K562 (cell line): ENCODE data around the gene RSRP1. TPM values are rescaled to one million over a fixed set of nuclear protein-coding genes. Genes with fewer than 3 reads are reported as not detected.

Experiments used
- CBX5 ChIP-seq: IDR thresholded peaks from 2 replicates; pipeline ENCODE4 v1.6.1; 2014; ENCODE audit warnings: low read depth, borderline replicate concordance
- CREB1 ChIP-seq, 2 experiments: sonication (generic) in 1 of 2; formaldehyde crosslinking in 1 of 2; IDR thresholded peaks; 2 replicates each; pipeline versions ENCODE4 v1.6.1 to v1.8.0; 2012 to 2022; ENCODE audit warnings: inconsistent platforms in 1 of 2, mild to moderate bottlenecking in 1 of 2, missing genetic modification reagents in 1 of 2, moderate library complexity in 1 of 2
- JUN ChIP-seq, 2 experiments: sonication (generic) in 1 of 2; formaldehyde crosslinking in 1 of 2; IDR thresholded peaks; 2 replicates each; pipeline versions ENCODE4 v1.6.1 to v1.8.0; 2012 to 2022; ENCODE audit warnings: borderline replicate concordance in 2 of 2, mild to moderate bottlenecking in 2 of 2, improper control_type of control experiment in 1 of 2, low read depth in 1 of 2, low read length in 1 of 2, missing genetic modification reagents in 1 of 2
- KLF10 ChIP-seq: fragments of 250-450 bp; sonication (Bioruptor Pico); IDR thresholded peaks from 2 replicates; pipeline ENCODE4 v1.6.1; 2021; ENCODE audit warnings: matching md5 sums
- KLF16 ChIP-seq: IDR thresholded peaks from 2 replicates; pipeline ENCODE4 v1.6.1; 2016; ENCODE audit warnings: antibody characterized with exemption
- PRDM10 ChIP-seq: fragments of 450-650 bp; IDR thresholded peaks from 2 replicates; pipeline ENCODE4 v1.6.1; 2018; ENCODE audit not compliant: partially characterized antibody
- RAD21 ChIP-seq, 2 experiments: fragments of 250-450 bp in 1 of 2; fragments of 450-650 bp in 1 of 2; sonication (Bioruptor Pico) in 1 of 2; formaldehyde crosslinking in 1 of 2; IDR thresholded peaks in 1 of 2; conservative IDR thresholded peaks in 1 of 2; 2 replicates each; pipeline versions ENCODE4 v1.4.0 to v1.8.0; 2020 to 2022; ENCODE audit warnings: mild to moderate bottlenecking in 2 of 2, moderate library complexity in 1 of 2
- SMC3 ChIP-seq: conservative IDR thresholded peaks from 2 replicates; pipeline ENCODE4 v1.6.1; 2011; ENCODE audit warnings: low read depth, low read length, improper control_type of control experiment; ENCODE audit not compliant: insufficient read depth
- YBX1 ChIP-seq: fragments of 450-650 bp; IDR thresholded peaks from 2 replicates; pipeline ENCODE4 v1.7.1; 2016; ENCODE audit warnings: mild to moderate bottlenecking
- ZC3H11A ChIP-seq: IDR thresholded peaks from 2 replicates; pipeline ENCODE4 v1.6.1; 2012; ENCODE audit warnings: low read depth, low read length, improper control_type of control experiment
- ZNF134 ChIP-seq: fragments of 250-450 bp; sonication (Bioruptor Pico); conservative IDR thresholded peaks from 2 replicates; pipeline ENCODE4 v1.4.0; 2020
- polyA plus RNA-seq, 8 experiments: library from polyadenylated mRNA; depleted of rRNA in 4 of 8; stranded (reverse) in 5 of 8; unstranded in 3 of 8; fragments of >200 nt; fragmentation: Nextera tagmentation in 2 of 8; fragmentation: Illumina TruSeq in 1 of 8; extraction: Ambion mirVana in 2 of 8; extraction: Trizol in 1 of 8; gene quantifications; 2 replicates each; pipeline versions ENCODE4 v1.2.1 to v1.2.3, GENCODE V29; 2011 to 2014; ENCODE audit warnings: inconsistent platforms in 1 of 8, missing spikeins in 1 of 8
- total RNA-seq, 7 experiments: library from RNA; depleted of rRNA in 6 of 7; stranded (reverse); fragments of >200 nt in 6 of 7; fragmentation: Illumina TruSeq in 2 of 7; extraction: Trizol in 2 of 7; gene quantifications; 2 replicates each; pipeline versions ENCODE4 v1.2.1 to v1.2.3, GENCODE V29; 2011 to 2021; ENCODE audit warnings: low replicate concordance in 1 of 7
- TF ChIP-seq, protein P1 (sequence below): sonication (generic); formaldehyde crosslinking; IDR thresholded peaks from 2 replicates; pipeline ENCODE4 v1.8.1; 2023; ENCODE audit warnings: mild to moderate bottlenecking, missing genetic modification reagents
- TF ChIP-seq, protein P2 (sequence below): sonication (generic); formaldehyde crosslinking; IDR thresholded peaks from 2 replicates; pipeline ENCODE4 v1.8.1; 2023; ENCODE audit warnings: missing genetic modification reagents, mild to moderate bottlenecking, borderline replicate concordance

RSRP1 gene
- total and polyA plus RNA-seq, 9 of the 15 experiments (the other 6 are each of a cell fraction or from before 2014, with no cell fraction given) = 27.2 to 283 (median 146) TPM

GRCh38 chr1:25204797-25205480 lies 42.3 kb downstream of the RSRP1 start (continued):
- TF ChIP-seq PRDM10 (no peak), KLF10 (CRISPR knock-in tag) (no peak), JUN (IDR thresholded peaks at IDR 0.05; ENCODE audit: borderline replicate concordance, low read depth, low read length) (no peak), JUN (CRISPR knock-in tag; IDR thresholded peaks at IDR 0.05; ENCODE audit: borderline replicate concordance) (no peak), CBX5 (no peak), ZC3H11A (no peak), RAD21 (CRISPR knock-in tag; conservative IDR thresholded peaks at IDR 0.05 in 1 of 2, IDR thresholded peaks at IDR 0.05 in 1 of 2) (peak; percentile 43 to 71; a peak in 3 of 4 replicates), CREB1 (IDR thresholded peaks at IDR 0.05) (no peak), CREB1 (CRISPR knock-in tag; IDR thresholded peaks at IDR 0.05) (no peak), ZNF134 (CRISPR knock-in tag) (no peak), SMC3 (peak; percentile 55), KLF16 (peak; percentile 7; the same call in 1 of the 2 replicates), YBX1 (no peak)
- TF ChIP-seq, protein P1, sequence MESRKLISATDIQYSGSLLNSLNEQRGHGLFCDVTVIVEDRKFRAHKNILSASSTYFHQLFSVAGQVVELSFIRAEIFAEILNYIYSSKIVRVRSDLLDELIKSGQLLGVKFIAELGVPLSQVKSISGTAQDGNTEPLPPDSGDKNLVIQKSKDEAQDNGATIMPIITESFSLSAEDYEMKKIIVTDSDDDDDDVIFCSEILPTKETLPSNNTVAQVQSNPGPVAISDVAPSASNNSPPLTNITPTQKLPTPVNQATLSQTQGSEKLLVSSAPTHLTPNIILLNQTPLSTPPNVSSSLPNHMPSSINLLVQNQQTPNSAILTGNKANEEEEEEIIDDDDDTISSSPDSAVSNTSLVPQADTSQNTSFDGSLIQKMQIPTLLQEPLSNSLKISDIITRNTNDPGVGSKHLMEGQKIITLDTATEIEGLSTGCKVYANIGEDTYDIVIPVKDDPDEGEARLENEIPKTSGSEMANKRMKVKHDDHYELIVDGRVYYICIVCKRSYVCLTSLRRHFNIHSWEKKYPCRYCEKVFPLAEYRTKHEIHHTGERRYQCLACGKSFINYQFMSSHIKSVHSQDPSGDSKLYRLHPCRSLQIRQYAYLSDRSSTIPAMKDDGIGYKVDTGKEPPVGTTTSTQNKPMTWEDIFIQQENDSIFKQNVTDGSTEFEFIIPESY (CRISPR knock-in tag) = no peak
- TF ChIP-seq, protein P2, sequence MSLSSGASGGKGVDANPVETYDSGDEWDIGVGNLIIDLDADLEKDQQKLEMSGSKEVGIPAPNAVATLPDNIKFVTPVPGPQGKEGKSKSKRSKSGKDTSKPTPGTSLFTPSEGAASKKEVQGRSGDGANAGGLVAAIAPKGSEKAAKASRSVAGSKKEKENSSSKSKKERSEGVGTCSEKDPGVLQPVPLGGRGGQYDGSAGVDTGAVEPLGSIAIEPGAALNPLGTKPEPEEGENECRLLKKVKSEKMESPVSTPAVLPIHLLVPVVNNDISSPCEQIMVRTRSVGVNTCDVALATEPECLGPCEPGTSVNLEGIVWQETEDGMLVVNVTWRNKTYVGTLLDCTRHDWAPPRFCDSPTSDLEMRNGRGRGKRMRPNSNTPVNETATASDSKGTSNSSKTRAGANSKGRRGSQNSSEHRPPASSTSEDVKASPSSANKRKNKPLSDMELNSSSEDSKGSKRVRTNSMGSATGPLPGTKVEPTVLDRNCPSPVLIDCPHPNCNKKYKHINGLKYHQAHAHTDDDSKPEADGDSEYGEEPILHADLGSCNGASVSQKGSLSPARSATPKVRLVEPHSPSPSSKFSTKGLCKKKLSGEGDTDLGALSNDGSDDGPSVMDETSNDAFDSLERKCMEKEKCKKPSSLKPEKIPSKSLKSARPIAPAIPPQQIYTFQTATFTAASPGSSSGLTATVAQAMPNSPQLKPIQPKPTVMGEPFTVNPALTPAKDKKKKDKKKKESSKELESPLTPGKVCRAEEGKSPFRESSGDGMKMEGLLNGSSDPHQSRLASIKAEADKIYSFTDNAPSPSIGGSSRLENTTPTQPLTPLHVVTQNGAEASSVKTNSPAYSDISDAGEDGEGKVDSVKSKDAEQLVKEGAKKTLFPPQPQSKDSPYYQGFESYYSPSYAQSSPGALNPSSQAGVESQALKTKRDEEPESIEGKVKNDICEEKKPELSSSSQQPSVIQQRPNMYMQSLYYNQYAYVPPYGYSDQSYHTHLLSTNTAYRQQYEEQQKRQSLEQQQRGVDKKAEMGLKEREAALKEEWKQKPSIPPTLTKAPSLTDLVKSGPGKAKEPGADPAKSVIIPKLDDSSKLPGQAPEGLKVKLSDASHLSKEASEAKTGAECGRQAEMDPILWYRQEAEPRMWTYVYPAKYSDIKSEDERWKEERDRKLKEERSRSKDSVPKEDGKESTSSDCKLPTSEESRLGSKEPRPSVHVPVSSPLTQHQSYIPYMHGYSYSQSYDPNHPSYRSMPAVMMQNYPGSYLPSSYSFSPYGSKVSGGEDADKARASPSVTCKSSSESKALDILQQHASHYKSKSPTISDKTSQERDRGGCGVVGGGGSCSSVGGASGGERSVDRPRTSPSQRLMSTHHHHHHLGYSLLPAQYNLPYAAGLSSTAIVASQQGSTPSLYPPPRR = no peak
